Omental fat pad (tissue), 4 donors: ENCODE measurements around the gene ZNF84. TPM values are rescaled to one million over a fixed set of nuclear protein-coding genes. Genes with fewer than 3 reads are reported as not detected.
A peak's percentile ranks its signal among the peaks of the same experiment; 100 is the strongest.

ENCODE experiments used
- ATAC-seq: fragments of 150-250 bp; one replicate; pipeline ENCODE4 v1.9.1; 2016; ENCODE audit warnings: mild to moderate bottlenecking, moderate library complexity; ENCODE audit not compliant: low FRiP score
- DNase-seq: peaks from one replicate; pipeline ENCODE4 v3.0.0-alpha.2; 2019; ENCODE audit warnings: low spot score
- total RNA-seq, 4 donors: library from RNA; depleted of rRNA; stranded (reverse); fragments of >200 nt; gene quantifications; one replicate each; pipeline ENCODE4 v1.1.0, GENCODE V29; 2016
- TF ChIP-seq, protein P1 (sequence below), 3 donors: fragments of 450-650 bp; IDR thresholded peaks; one replicate each; pipeline ENCODE4 v1.5.1; 2016 to 2017; ENCODE audit warnings: antibody characterized with exemption in 3 of 3, mild to moderate bottlenecking in 3 of 3, moderate library complexity in 2 of 3

The ZNF84 gene
- total RNA-seq, 4 donors from 2014 or later: 14.5 to 29.2 (median 22.5) TPM

DNA sequence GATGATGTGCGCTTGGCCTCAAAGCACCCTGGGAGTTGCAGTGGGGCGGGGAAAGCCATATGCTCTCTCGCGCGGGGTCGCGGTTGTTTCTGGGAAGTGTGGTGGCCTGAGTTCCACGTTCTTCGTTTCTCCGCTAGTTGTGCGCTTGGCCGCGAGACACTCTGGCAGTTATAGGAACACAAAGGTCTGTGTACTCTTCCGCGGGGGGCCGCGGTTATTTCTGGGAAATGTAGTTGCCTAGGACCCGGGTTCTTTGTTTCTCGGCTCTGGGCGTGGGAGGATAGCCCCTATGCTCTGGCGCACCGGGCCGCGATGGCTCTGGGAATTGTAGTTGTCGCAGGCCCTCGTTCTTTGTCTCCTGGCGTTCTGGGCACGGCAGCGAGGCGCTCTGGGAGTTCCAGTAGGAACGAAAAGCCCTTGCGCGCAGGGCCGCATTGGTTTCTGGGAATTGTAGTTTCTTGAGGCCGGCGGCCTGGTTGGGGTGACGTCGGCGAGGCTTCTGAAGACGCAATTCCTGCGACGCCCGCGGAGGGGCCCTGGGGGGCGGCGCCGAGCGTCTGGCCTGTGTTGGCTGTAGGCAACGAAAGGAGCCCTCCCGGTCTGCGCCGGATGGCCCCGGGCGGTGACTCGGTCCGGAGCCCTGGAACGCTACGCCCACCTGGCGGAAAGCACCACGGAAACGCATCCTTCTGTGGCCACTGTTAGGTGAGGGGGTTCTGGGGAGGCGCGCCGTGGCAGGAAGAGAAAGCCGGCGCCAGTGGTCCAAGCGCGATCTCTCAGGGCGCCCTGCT, 43.3 kb downstream of the ZNF84 start, which contains the start of gene ZNF140:
ZNF140 (plus strand) TSS at position 556 of the 791 bp plus-strand sequence. CDS start 398 bp downstream, outside the sequence.
- ATAC-seq (peak; percentile 94), DNase-seq (peak; percentile 83)
- TF ChIP-seq, protein P1, sequence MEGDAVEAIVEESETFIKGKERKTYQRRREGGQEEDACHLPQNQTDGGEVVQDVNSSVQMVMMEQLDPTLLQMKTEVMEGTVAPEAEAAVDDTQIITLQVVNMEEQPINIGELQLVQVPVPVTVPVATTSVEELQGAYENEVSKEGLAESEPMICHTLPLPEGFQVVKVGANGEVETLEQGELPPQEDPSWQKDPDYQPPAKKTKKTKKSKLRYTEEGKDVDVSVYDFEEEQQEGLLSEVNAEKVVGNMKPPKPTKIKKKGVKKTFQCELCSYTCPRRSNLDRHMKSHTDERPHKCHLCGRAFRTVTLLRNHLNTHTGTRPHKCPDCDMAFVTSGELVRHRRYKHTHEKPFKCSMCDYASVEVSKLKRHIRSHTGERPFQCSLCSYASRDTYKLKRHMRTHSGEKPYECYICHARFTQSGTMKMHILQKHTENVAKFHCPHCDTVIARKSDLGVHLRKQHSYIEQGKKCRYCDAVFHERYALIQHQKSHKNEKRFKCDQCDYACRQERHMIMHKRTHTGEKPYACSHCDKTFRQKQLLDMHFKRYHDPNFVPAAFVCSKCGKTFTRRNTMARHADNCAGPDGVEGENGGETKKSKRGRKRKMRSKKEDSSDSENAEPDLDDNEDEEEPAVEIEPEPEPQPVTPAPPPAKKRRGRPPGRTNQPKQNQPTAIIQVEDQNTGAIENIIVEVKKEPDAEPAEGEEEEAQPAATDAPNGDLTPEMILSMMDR (IDR thresholded peaks at IDR 0.05): no peak

DNA sequence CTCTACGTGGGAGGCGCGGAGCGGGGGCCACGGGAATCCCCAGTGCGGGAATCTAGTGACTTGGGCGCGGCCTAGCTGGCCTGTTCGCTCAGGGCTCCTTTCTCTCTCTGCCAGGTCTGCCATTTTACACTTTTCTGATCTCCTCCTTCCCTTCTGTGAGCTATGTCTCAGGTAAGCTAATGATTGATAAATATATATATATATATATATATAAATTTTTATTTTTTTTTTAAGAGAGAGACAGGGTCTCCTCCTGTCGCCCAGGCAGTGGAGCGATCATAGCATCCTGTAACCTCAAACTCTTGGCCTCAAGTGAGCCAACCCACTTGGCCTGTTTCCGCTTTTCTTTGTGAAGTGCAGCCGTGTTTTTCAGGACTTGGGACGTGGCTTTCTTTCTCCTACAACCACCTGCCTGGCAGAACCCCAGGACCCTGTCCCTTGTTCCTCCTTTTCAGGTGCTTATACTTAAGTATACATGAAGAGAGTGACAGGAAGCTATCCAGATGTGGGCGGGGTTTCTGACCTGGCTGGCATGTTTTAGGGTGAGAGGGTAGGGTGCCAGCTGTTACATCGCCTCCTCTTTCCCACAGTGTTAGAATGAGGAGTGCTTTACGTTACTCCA, 44.0 kb downstream of the ZNF84 start:
- TF ChIP-seq, protein P1 (IDR thresholded peaks at IDR 0.05): no peak
- no peak for DNase-seq
- ATAC-seq: no peak

DNA sequence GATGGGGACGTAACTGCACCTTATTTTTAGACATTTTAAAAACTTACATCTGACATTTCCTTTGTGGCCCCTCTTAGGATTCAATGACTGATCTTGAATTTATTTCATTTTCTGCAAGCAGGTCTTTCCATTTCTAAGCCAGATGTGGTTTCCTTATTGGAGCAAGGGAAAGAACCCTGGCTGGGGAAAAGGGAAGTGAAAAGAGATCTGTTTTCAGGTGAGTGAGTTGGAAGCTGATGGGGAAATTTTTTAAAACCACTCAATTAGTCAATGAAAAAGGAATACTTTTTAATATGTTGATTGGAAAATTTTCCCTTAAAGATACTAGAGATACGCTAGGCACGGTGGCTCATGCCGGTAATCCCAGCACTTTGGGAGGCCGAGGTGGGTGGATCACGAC, 46.0 kb downstream of the ZNF84 start:
- ATAC-seq (no peak), DNase-seq (no peak)
- TF ChIP-seq, protein P1 (IDR thresholded peaks at IDR 0.05): no peak

DNA sequence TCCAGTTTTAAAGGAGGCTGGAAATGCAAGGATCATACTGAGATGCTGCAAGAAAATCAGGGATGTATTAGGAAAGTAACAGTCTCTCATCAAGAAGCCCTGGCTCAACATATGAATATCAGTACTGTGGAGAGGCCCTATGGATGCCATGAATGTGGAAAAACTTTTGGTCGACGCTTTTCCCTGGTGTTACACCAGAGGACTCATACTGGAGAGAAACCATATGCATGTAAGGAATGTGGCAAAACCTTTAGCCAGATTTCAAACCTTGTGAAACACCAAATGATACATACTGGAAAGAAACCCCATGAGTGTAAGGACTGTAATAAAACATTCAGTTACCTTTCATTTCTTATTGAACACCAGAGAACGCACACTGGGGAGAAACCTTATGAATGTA, 68.3 kb downstream of the ZNF84 start:
- TF ChIP-seq, protein P1 (IDR thresholded peaks at IDR 0.05): no peak
- ATAC-seq: no peak
- no peak for DNase-seq

DNA sequence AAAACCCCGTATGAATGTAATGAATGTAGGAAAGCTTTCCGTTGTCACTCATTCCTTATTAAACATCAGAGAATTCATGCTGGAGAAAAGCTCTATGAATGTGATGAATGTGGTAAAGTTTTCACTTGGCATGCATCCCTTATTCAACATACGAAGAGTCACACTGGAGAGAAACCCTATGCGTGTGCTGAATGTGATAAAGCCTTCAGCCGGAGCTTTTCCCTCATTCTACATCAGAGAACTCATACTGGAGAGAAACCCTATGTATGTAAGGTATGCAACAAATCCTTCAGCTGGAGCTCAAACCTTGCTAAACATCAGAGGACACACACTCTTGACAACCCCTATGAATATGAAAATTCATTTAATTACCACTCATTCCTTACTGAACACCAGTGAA, 68.9 kb downstream of the ZNF84 start:
- TF ChIP-seq, protein P1 (IDR thresholded peaks at IDR 0.05): no peak
- DNase-seq: no peak
- ATAC-seq: no peak

DNA sequence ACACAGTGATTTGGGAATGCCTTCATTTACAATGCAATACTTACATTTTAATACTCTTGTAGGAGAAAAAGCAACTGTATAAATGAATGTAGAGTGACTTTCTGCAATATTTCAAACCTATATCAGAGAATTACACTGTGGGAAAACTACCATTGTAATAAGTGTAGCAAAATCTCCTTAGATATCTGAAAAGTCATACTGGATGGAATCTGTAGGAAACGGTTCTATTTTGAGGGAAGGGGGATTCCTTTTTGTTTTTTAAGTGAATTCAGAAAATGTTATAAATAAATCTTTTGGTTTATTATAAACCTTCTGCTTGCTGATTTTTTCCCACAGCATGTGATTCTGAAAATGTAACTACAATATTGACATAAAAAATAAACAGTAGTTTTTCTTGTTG, 69.8 kb downstream of the ZNF84 start:
- TF ChIP-seq, protein P1 (IDR thresholded peaks at IDR 0.05): no peak
- DNase-seq (no peak), ATAC-seq (no peak)
